H1 (cell line): ENCODE results near the gene SLC12A2. TPM values are rescaled to one million over a fixed set of nuclear protein-coding genes. Genes with fewer than 3 reads are reported as not detected.

Source experiments
- CBX5 ChIP-seq: fragments of 300-800, 300-1000 bp; sonication (generic); IDR thresholded peaks from 2 replicates; pipeline ENCODE4 v1.7.1; 2016; ENCODE audit warnings: antibody characterized with exemption, low read length, low read depth
- CHD7 ChIP-seq: fragments of 300-600 bp; sonication (generic); IDR thresholded peaks from 2 replicates; pipeline ENCODE4 v1.7.1; 2012; ENCODE audit warnings: low read length, moderate library complexity, mild to moderate bottlenecking, inconsistent platforms; ENCODE audit not compliant: insufficient replicate concordance
- FOSL1 ChIP-seq: IDR thresholded peaks from 2 replicates; pipeline ENCODE4 v1.6.1; 2011; ENCODE audit warnings: mild to moderate bottlenecking, low read depth, low read length, moderate library complexity; ENCODE audit not compliant: insufficient read depth
- RAD21 ChIP-seq, 2 experiments: IDR thresholded peaks in 1 of 2; conservative IDR thresholded peaks in 1 of 2; 2 replicates each; pipeline ENCODE4 v1.6.1; 2011; ENCODE audit warnings: low read depth in 2 of 2, low read length in 2 of 2, improper control_type of control experiment in 1 of 2, inconsistent platforms in 1 of 2, mild to moderate bottlenecking in 1 of 2, moderate library complexity in 1 of 2
- SP1 ChIP-seq: IDR thresholded peaks from 2 replicates; pipeline ENCODE4 v1.6.1; 2011; ENCODE audit warnings: low read depth, low read length
- TCF12 ChIP-seq: IDR thresholded peaks from 2 replicates; pipeline ENCODE4 v1.6.1; 2011; ENCODE audit warnings: low read depth, mild to moderate bottlenecking, low read length
- polyA plus RNA-seq, 7 experiments: library from polyadenylated mRNA; depleted of rRNA in 3 of 7; stranded (reverse) in 5 of 7; unstranded in 2 of 7; fragments of >200 nt in 5 of 7; fragments of 200-250 nt in 2 of 7; gene quantifications; 1 replicate in 5 of 7; 2 replicates in 1 of 7; 4 replicates in 1 of 7; pipeline versions ENCODE4 v1.2.1 to v1.2.3, GENCODE V29; 2011 to 2013; ENCODE audit warnings: missing spikeins in 2 of 7, mixed read lengths in 2 of 7
- total RNA-seq: library from RNA; stranded (reverse); fragmentation: NEBNext Ultra II Directional; extraction: Animal tissue kit (Norgen Biotek cat#: 25700); gene quantifications from 2 replicates; pipeline ENCODE4 v1.2.1, GENCODE V29; 2021

Gene SLC12A2
- total and polyA plus RNA-seq, 2 of the 8 experiments (the other 6 are each of a cell fraction or from before 2014, with no cell fraction given), result 2.6 to 16.2 TPM

- TF ChIP-seq CBX5, result no peak
- TF ChIP-seq TCF12, result no peak
- TF ChIP-seq FOSL1, result no peak
- no peak for TF ChIP-seq CHD7
- no peak for TF ChIP-seq SP1
- no peak for TF ChIP-seq RAD21 (IDR thresholded peaks at IDR 0.05 in 1 of 2, conservative IDR thresholded peaks at IDR 0.05 in 1 of 2; ENCODE audit: low read depth in 2 of 2, low read length in 2 of 2)
Observed at GRCh38 chr5:128199104-128199503, 115.5 kb downstream of the SLC12A2 start (continued).
